Skin epidermis (tissue), 12 donors: ENCODE results near the gene BCAN.

ENCODE experiments used
- H3K27ac ChIP-seq, 21 experiments: fragments of 200-600 bp; sonication (generic) in 11 of 21; one replicate each; pipeline ENCODE4 v1.5.0; 2020; ENCODE audit warnings: mild to moderate bottlenecking in 3 of 21, inconsistent platforms in 2 of 21, moderate library complexity in 2 of 21
- H3K4me3 ChIP-seq, 7 experiments: fragments of 200-600 bp; sonication (generic) in 2 of 7; one replicate each; pipeline ENCODE4 v1.5.0; 2020; ENCODE audit warnings: inconsistent platforms in 2 of 7, mild to moderate bottlenecking in 2 of 7, moderate library complexity in 1 of 7

Gene BCAN

DNA sequence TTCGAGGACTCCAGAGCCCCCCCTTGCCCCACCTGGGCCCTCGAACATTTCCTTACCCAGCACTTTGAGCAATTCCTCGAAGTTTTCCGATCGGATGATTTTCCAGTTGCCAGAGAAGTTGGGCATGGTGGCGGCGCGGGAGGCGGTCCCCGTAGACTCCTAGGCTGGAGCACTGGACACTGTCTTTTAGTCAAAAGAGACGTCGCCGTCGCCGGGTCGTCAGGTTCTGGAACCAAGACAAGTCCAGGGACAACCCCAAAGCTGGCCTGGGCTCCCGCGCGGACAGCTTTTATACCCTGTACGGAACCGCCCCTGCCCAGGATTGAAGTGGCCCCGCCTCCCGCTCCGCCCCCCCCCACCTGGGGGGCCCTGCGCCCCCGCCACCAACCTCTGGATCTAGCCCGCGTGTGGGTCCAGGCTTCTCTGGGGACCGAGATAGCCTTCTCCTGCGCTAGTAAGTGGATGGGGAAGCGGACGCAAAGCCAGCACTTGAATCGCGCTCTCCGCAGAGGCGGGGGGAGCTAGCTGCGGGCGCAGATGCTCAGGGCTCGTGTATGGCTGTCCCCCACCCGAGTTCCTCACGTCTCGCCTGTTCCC is 63.5 kb downstream of the BCAN start, which contains the start of gene CRABP2:
Gene CRABP2, minus strand, starts transcription at position 263 of the 597 bp plus-strand sequence. Its CDS starts 137 bp downstream, at position 126.
- Histone ChIP-seq H3K4me3 (peak within 1 kb of the TSS; percentile 29 to 50 (median 40)), H3K27ac (peak within 1 kb of the TSS; percentile 45 to 91 (median 80))

DNA sequence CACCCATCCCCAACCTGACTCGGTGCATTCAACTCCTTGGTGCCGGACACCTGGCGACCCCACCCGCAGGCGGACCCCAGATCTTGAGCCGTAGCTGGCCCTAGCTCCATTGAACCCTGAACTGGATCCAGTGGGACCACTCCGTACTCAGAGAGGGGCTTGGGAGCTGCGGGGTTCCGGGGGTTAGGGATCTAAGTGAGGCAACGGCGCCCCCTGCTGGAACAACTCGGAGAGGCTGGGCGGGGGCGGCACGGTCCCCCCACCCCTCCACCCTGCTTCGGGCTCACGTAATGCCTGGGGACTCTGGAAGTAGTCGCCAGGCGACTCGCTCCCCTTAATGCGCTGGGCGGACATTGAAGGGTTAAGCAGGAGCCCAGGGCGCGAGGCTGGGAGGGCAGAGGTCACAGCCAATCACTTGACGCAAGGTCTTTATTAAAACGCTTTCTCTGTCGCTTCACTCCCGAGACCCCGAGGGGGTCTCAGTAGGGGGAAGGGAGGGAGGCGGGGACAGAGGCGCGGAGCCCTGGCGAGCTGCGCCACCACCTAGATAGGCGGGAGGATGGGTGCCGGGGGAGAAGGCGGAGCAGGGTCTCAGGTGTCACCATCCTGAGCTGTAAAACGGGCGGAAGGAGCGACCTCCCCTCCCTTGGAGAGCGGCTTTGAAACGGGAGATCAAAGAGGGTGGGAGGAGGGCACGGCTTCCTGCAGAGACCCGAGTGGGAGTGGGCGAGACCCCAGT is 64.2 kb downstream of the BCAN start:
- Histone ChIP-seq H3K27ac (peak overlapping the region; percentile 45 to 91 (median 80)), H3K4me3 (peak overlapping the region; percentile 29 to 50 (median 40))

DNA sequence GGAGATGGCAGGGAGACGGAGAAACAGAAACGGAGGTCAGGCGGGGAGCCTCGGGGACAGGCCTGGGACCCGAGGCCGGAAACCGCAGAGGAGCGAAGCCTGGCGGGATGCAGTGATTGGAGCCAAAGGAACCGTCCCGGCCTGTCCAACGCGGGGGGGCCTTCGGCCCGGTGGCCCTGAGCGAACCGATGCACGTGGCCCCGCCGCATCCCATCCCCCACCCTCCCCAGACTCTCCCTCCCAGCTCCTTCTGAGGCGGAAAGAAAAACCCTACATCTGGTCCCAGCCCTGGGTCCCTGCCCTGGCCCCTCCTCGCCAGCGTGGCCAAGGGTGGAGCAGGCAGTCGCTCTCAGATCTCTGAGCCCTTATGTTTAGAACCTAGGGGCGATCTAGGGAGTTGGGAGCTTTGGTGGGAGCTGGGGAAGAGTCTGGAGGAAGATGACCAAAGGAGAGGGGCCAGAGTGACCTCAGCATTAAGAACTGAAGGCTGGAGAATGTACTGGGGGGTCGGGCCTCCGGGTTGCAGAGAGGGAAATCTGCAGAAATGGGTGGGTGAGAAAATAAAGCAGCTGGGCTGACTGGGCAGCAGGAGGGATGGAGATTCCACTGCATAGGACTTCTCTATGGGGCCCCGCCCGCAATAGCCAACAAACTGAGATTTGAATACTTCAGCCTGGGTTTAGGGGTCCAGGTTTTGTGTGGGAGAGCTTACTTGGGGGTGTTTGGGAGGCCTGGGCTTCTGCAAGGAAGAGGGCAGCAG is 64.9 kb downstream of the BCAN start:
- Histone ChIP-seq H3K27ac (peak overlapping the region in 20 of 21 experiments; percentile 45 to 91 (median 80)), H3K4me3 (peak overlapping the region; percentile 29 to 50 (median 40))

DNA sequence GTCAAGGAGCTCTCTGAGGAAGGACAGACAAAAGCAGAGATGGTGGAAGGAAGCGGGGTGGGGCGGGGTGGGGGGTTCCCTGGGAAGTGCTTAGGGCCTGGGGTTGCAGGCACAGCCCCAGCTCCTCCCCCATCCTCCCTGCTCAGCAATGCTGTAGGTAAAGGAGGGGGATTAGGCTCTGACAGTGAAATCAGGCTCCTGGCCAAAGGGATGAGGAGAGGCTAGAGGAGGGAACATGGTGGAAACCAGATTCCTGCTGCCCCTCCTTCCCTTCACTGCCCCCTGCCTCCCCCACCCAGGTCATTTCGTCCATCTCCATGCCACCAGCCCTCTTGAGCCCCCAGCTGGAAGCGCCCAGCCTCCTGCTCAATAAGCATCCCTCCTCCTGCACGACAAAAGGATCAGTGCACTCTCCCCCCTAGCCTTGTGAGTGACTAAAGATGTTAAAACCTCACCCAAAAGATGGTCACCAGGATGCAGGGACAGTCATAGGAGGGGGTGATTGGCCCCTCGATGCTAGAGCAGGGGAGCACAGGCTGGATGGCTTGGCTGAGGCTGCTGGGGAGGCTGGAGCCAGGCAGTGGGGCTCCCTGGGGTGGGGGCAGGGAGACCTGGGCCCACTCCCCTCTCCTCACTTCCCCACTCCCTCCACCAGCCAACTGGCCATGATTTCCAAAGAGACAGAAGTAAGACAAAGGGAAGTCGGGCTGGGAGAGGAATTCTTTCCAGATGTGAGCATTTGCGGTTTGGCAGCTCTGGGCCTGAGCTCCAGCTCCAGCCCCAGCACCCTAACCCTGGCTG is 65.7 kb downstream of the BCAN start:
- H3K27ac ChIP-seq: peak overlapping the region in 20 of 21 experiments; percentile 45 to 91 (median 80)
- H3K4me3 ChIP-seq: no peak overlapping the region

DNA sequence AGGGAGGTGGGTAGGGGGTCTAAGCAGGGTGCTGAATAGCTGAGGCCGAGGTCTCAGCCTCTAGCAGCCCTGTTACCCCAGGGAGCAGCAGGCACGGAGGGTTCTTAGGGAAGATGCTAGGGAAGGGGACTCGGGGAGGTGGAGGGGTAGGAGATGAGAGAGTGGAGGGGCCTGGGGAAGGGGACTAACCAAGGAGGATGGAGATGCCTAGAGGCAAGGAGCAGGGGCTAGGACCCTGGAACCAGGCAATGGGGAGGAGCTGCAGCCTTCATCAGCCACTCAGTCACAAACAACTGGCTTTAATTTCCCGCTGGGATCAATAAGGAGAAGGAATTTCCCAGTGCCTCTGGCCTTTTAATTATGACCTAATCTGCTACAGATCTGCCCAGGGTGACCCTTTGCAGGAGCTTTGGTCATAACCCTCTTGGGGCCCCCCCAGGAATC is 66.3 kb downstream of the BCAN start:
- Histone ChIP-seq H3K4me3 (no peak overlapping the region), H3K27ac (peak overlapping the region in 20 of 21 experiments; percentile 37 to 91 (median 79))

DNA sequence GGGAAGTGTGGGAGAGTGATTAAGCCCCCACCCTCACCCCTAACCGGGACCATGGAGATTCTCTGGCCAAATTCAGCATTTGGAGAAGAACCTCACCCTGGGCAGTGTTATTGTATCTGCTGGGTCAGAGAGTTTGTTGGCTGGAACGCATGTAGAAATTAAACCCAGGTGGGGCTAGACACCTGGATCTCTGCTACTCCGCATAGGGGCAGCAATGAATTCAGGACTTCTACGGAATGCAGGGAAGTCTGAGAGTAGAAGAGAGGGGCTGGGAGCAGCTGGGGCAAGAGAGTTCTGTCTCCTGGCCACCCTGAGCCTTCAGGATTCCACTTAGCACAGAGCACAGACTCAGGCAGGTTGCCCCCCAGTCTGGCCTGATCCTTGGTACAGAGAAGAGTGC is 67.1 kb downstream of the BCAN start:
- H3K27ac ChIP-seq: peak overlapping the region in 19 of 21 experiments; percentile 35 to 91 (median 72)

More for the DNA sequence above, 67.1 kb downstream of the BCAN start:
- H3K4me3 ChIP-seq: no peak overlapping the region
